Sigmoid colon (tissue), 7 donors: Measurements from ENCODE around the gene IKZF2. TPM values are rescaled to one million over a fixed set of nuclear protein-coding genes. Genes with fewer than 3 reads are reported as not detected.

Source experiments
- DNase-seq: peaks from one replicate; pipeline ENCODE4 v3.0.0-alpha.2; 2019
- H3K27ac ChIP-seq, 4 donors: fragments of 200-600 bp; sonication (generic); one replicate each; pipeline ENCODE4 v1.5.1; 2016 to 2019; ENCODE audit warnings: mild to moderate bottlenecking in 1 of 4
- H3K27me3 ChIP-seq, 3 donors: fragments of 200-600 bp; sonication (generic); one replicate each; pipeline ENCODE4 v1.5.1; 2019; ENCODE audit warnings: mild to moderate bottlenecking in 1 of 3
- H3K36me3 ChIP-seq, 4 donors: fragments of 200-600 bp; sonication (generic); one replicate each; pipeline ENCODE4 v1.5.1; 2016 to 2019
- H3K4me1 ChIP-seq, 4 donors: fragments of 200-600 bp; sonication (generic); one replicate each; pipeline ENCODE4 v1.5.1; 2017 to 2019
- H3K4me3 ChIP-seq, 4 donors: fragments of 200-600 bp; sonication (generic); one replicate each; pipeline ENCODE4 v1.5.1; 2017 to 2019; ENCODE audit warnings: mild to moderate bottlenecking in 2 of 4, moderate library complexity in 1 of 4
- H3K9me3 ChIP-seq, 4 donors: fragments of 200-600 bp in 3 of 4; sonication (generic) in 3 of 4; one replicate each; pipeline versions ENCODE4 v1.5.1 to v1.6.1; 2013 to 2019
- CTCF ChIP-seq, 4 experiments: fragments of 450-650 bp in 3 of 4; fragments of 200-600 bp in 1 of 4; IDR thresholded peaks; one replicate each; pipeline ENCODE4 v1.5.1; 2016 to 2019; ENCODE audit warnings: antibody characterized with exemption in 4 of 4, mild to moderate bottlenecking in 3 of 4, moderate library complexity in 2 of 4
- EP300 ChIP-seq, 4 donors: sonication (generic); formaldehyde crosslinking; IDR thresholded peaks; one replicate each; pipeline ENCODE4 v1.6.1; 2017; ENCODE audit warnings: antibody characterized with exemption in 4 of 4
- POLR2A ChIP-seq, 2 donors: fragments of 450-650 bp; IDR thresholded peaks; one replicate each; pipeline ENCODE4 v1.6.1; 2016; ENCODE audit warnings: antibody characterized with exemption in 2 of 2, mild to moderate bottlenecking in 2 of 2, moderate library complexity in 2 of 2
- POLR2AphosphoS5 ChIP-seq, 4 donors: sonication (generic); formaldehyde crosslinking; IDR thresholded peaks; one replicate each; pipeline ENCODE4 v1.6.1; 2017; ENCODE audit warnings: antibody characterized with exemption in 4 of 4
- WGBS, 2 donors: extraction: QIAGEN DNeasy Blood & Tissue Kit; methylation state at CpG; one replicate each; pipeline ENCODE4 v1.1.7; 2013; 5-methylcytosine and 5-hydroxymethylcytosine counted together
- intact Hi-C: fragments of 100-400 bp; cut with DNase I; formaldehyde crosslinking; loops from one replicate; pipeline ENCODE4 v1.15.1; 2023
- polyA plus RNA-seq, 3 donors: library from polyadenylated mRNA; stranded (reverse); fragments of 200-250 nt; gene quantifications; one replicate each; pipeline ENCODE4 v1.2.3, GENCODE V29; 2013
- total RNA-seq, 4 donors: library from RNA; depleted of rRNA; stranded (reverse); fragments of >200 nt; gene quantifications; one replicate each; pipeline ENCODE4 v1.1.0, GENCODE V29; 2016
- donor health status: healthy with polysubstance abuse.
- donor health status: Bipolar disorder and iron deficiency.
- donor health status: healthy.

Gene IKZF2
- total and polyA plus RNA-seq, 7 donors, result under 0.01 to 14.9 (median 5.5) TPM

DNA sequence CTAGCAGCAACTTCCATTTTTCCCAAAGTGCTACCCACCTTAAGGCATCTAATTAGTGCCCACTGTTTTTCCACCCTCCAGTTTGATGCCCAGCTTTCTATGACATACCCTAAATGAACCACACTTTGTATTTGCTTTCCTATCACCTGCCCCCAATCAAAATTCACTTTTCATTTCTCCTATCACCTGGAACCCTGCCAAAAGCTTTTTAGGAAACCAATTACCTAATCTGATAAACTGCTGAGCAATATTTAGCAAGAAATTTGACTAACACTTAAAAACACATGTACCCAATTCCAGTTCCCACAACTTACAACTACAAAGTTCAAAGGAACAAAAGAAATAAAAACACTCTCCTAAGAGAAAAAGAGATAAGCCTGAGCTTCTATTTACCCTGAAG is 71.7 kb downstream of the IKZF2 start:
- H3K9me3 ChIP-seq, result no peaks in the 10 kb centered on the region
- H3K4me3 ChIP-seq, result no peak overlapping the region
- H3K27ac ChIP-seq, result no peak overlapping the region
- DNase-seq, result no peak
- peaks cover 0 to 3% (median 2%) of the 10 kb centered on the region in 4 donors for H3K4me1 ChIP-seq
- TF ChIP-seq POLR2A (IDR thresholded peaks at IDR 0.05), result no peak
- TF ChIP-seq POLR2AphosphoS5 (IDR thresholded peaks at IDR 0.05), result no peak
- no peak for TF ChIP-seq EP300 (IDR thresholded peaks at IDR 0.05)
- TF ChIP-seq CTCF (IDR thresholded peaks at IDR 0.05), result no peak
- intact Hi-C loops, result no loop called here
- H3K36me3 ChIP-seq, result no peaks in the 10 kb centered on the region
- H3K27me3 ChIP-seq, result no peaks in the 10 kb centered on the region

GRCh38 chr2:213078686-213079085 is 72.7 kb downstream of the IKZF2 start:
- no peaks in the 10 kb centered on the region for H3K9me3 ChIP-seq
- DNase-seq, result no peak
- no peaks in the 10 kb centered on the region for H3K36me3 ChIP-seq
- intact Hi-C loops, result no loop called here
- no peak for TF ChIP-seq EP300 (IDR thresholded peaks at IDR 0.05)
- TF ChIP-seq CTCF (IDR thresholded peaks at IDR 0.05), result no peak
- TF ChIP-seq POLR2AphosphoS5 (IDR thresholded peaks at IDR 0.05), result no peak
- TF ChIP-seq POLR2A (IDR thresholded peaks at IDR 0.05), result no peak
- 95 to 99% methylated on average over 1 of the region's 1 CpG for WGBS, 2 donors
- no peaks in the 10 kb centered on the region for H3K27me3 ChIP-seq
- H3K27ac ChIP-seq, result no peak overlapping the region
- no peaks in the 10 kb centered on the region for H3K4me1 ChIP-seq
- H3K4me3 ChIP-seq, result no peak overlapping the region

DNA sequence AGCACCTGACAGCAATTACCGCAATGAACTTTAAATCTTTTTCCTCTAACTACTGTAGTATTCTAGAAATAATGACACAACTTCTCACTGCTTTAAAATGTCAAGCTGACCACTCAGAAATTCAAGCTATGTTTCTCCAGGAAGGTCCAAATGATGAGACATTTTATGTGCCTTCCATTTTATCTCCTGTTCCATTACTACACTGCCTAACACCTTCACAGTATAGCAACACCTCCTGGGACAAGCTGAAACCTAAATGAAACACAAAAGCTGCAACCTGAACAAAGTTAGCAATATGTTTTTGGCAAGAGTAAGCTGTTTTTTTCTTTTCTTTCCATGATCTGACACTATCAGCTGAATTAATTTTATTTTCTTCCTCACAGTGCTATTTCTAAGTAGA is 81.9 kb downstream of the IKZF2 start:
- Histone ChIP-seq H3K27me3 (no peaks in the 10 kb centered on the region), H3K36me3 (no peaks in the 10 kb centered on the region), H3K4me1 (peaks cover 0 to 34% (median 23%) of the 10 kb centered on the region in 4 donors), H3K9me3 (no peaks in the 10 kb centered on the region), H3K27ac (no peak overlapping the region), H3K4me3 (no peak overlapping the region)
- no peak for DNase-seq
- TF ChIP-seq CTCF (IDR thresholded peaks at IDR 0.05), result no peak
- no peak for TF ChIP-seq POLR2AphosphoS5 (IDR thresholded peaks at IDR 0.05)
- no peak for TF ChIP-seq POLR2A (IDR thresholded peaks at IDR 0.05)
- TF ChIP-seq EP300 (IDR thresholded peaks at IDR 0.05), result no peak
- 65 to 82% methylated on average over 1 of the region's 1 CpG for WGBS, 2 donors
- intact Hi-C loops, result no loop called here

- no peak overlapping the region for H3K4me3 ChIP-seq
- no peak overlapping the region for H3K27ac ChIP-seq
- intact Hi-C loops, result no loop called here
- no peaks in the 10 kb centered on the region for H3K9me3 ChIP-seq
- 91 to 92% methylated on average over 2 of the region's 2 CpGs for WGBS, 2 donors
- peaks cover 0 to 34% (median 23%) of the 10 kb centered on the region in 4 donors for H3K4me1 ChIP-seq
- TF ChIP-seq POLR2AphosphoS5 (IDR thresholded peaks at IDR 0.05) (no peak), POLR2A (IDR thresholded peaks at IDR 0.05) (no peak), EP300 (IDR thresholded peaks at IDR 0.05) (no peak), CTCF (IDR thresholded peaks at IDR 0.05) (no peak)
- H3K27me3 ChIP-seq, result no peaks in the 10 kb centered on the region
- H3K36me3 ChIP-seq, result no peaks in the 10 kb centered on the region
- no peak for DNase-seq
Measured at GRCh38 chr2:213068676-213069359, 82.6 kb downstream of the IKZF2 start.

DNA sequence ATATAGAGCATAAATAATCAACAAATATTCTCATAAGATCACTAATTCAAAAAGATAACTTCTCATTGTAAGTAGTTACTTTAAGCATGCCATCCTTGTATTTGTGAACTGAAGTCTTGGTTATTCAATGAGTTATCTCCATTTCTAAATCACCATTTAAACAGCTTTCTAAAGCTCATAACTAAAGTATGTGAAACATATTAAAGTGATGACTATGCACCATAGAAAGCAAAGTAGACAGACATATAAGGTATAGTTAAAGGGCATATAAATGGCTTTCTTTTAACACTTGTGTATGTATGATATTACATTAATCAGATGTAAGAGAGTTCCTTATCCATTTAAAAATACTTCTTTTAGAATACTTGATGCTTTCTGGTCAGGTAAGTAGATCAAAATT is 83.5 kb downstream of the IKZF2 start:
- no peak for DNase-seq
- Histone ChIP-seq H3K4me1 (peaks cover 0 to 34% (median 23%) of the 10 kb centered on the region in 4 donors), H3K9me3 (no peaks in the 10 kb centered on the region), H3K4me3 (no peak overlapping the region), H3K27me3 (no peaks in the 10 kb centered on the region), H3K27ac (no peak overlapping the region), H3K36me3 (no peaks in the 10 kb centered on the region)
- intact Hi-C loops, result no loop called here
- TF ChIP-seq POLR2AphosphoS5 (IDR thresholded peaks at IDR 0.05) (no peak), CTCF (IDR thresholded peaks at IDR 0.05) (no peak), EP300 (IDR thresholded peaks at IDR 0.05) (no peak), POLR2A (IDR thresholded peaks at IDR 0.05) (no peak)
